Smooth muscle cell (in vitro differentiated cells): ENCODE data around the gene RPP38. TPM values are rescaled to one million over a fixed set of nuclear protein-coding genes. Genes with fewer than 3 reads are reported as not detected.

Source experiments
- DNase-seq: peaks from one replicate; lab custom pipeline; 2025; ENCODE audit not compliant: unreplicated experiment; lab: John Stamatoyannopoulos, UW
- H2AFZ ChIP-seq: fragments of 200-600 bp; sonication (generic); 2 replicates; pipeline ENCODE4 v1.6.0; 2016; ENCODE audit warnings: antibody characterized with exemption, low read depth, mild to moderate bottlenecking
- H3F3A ChIP-seq: fragments of 200-600 bp; sonication (generic); 2 replicates; pipeline ENCODE4 v1.6.0; 2017; ENCODE audit warnings: antibody characterized with exemption, low read depth
- H3K27ac ChIP-seq: fragments of 200-600 bp; sonication (generic); 2 replicates; pipeline ENCODE4 v1.5.1; 2016; ENCODE audit warnings: low read depth, mild to moderate bottlenecking
- H3K27me3 ChIP-seq: fragments of 200-600 bp; sonication (generic); 2 replicates; pipeline ENCODE4 v1.6.1; 2016; ENCODE audit warnings: low read depth, mild to moderate bottlenecking
- H3K36me3 ChIP-seq: fragments of 200-600 bp; sonication (generic); 2 replicates; pipeline ENCODE4 v1.5.1; 2016; ENCODE audit warnings: low read depth
- H3K4me1 ChIP-seq: fragments of 200-600 bp; sonication (generic); 2 replicates; pipeline ENCODE4 v1.5.1; 2016; ENCODE audit warnings: low read depth
- H3K4me2 ChIP-seq: fragments of 200-600 bp; sonication (generic); 2 replicates; pipeline ENCODE4 v1.6.0; 2016; ENCODE audit warnings: mild to moderate bottlenecking
- H3K4me3 ChIP-seq: fragments of 200-600 bp; sonication (generic); 2 replicates; pipeline ENCODE4 v1.5.1; 2016; ENCODE audit warnings: mild to moderate bottlenecking
- H3K79me2 ChIP-seq: fragments of 200-600 bp; sonication (generic); 2 replicates; pipeline ENCODE4 v1.6.0; 2016; ENCODE audit warnings: low read depth, mild to moderate bottlenecking
- H3K9ac ChIP-seq: fragments of 200-600 bp; sonication (generic); 2 replicates; pipeline ENCODE4 v1.6.0; 2016; ENCODE audit warnings: low read depth
- H3K9me3 ChIP-seq: fragments of 200-600 bp; sonication (generic); replicated peaks from 2 replicates; pipeline ENCODE4 v1.5.1; 2016; ENCODE audit warnings: low read depth
- H4K20me1 ChIP-seq: fragments of 200-600 bp; sonication (generic); 2 replicates; pipeline ENCODE4 v1.6.0; 2016; ENCODE audit warnings: low read depth
- WGBS: methylation state at CpG from one replicate; pipeline ENCODE4 v1.1.7; 2016; ENCODE audit warnings: low lambda C conversion rate; 5-methylcytosine and 5-hydroxymethylcytosine counted together
- polyA plus RNA-seq: library from polyadenylated mRNA; unstranded; fragments of >200 nt; fragmentation: Nextera tagmentation; extraction: Ambion mirVana; gene quantifications from 2 replicates; pipeline ENCODE4 v1.2.1, GENCODE V29; 2016
- total RNA-seq: library from RNA; depleted of rRNA; stranded (reverse); fragments of >200 nt; gene quantifications from 2 replicates; pipeline ENCODE4 v1.2.3, GENCODE V29; 2014
- TF ChIP-seq, protein P1 (sequence below): fragments of 200-600 bp; sonication (generic); IDR thresholded peaks from 2 replicates; pipeline ENCODE4 v1.5.1; 2017; ENCODE audit warnings: borderline replicate concordance, mild to moderate bottlenecking, antibody characterized with exemption; ENCODE audit not compliant: insufficient read depth, poor library complexity, severe bottlenecking

Gene RPP38
- total RNA-seq (11.5 and 12.3 TPM in 2 replicates), polyA plus RNA-seq (18.0 and 23.2 TPM in 2 replicates)

GRCh38 chr10:15097011-15097812 is at the start of gene RPP38:
Gene RPP38, plus strand, starts transcription at chr10:15097355. Its CDS starts 5,960 bp downstream, at chr10:15103315.
- WGBS = under 1% methylated on average over 82 of the region's 84 CpGs
- Histone ChIP-seq H3K79me2 (peaks cover 38% of the 10 kb centered on the region), H3K4me3 (peak within 1 kb of the TSS; percentile 63), H3K4me2 (peak within 1 kb of the TSS; percentile 87), H3K27ac (peak within 1 kb of the TSS; percentile 95), H3F3A (no peaks in the 10 kb centered on the region), H2AFZ (peak within 1 kb of the TSS; percentile 82), H3K9me3 (no peaks in the 10 kb centered on the region), H3K36me3 (no peaks in the 10 kb centered on the region), H3K9ac (peak within 1 kb of the TSS; percentile 96), H3K27me3 (no peaks in the 10 kb centered on the region), H3K4me1 (no peaks in the 10 kb centered on the region), H4K20me1 (peaks cover 26% of the 10 kb centered on the region)
- DNase-seq = peak; percentile 97
- TF ChIP-seq, protein P1, sequence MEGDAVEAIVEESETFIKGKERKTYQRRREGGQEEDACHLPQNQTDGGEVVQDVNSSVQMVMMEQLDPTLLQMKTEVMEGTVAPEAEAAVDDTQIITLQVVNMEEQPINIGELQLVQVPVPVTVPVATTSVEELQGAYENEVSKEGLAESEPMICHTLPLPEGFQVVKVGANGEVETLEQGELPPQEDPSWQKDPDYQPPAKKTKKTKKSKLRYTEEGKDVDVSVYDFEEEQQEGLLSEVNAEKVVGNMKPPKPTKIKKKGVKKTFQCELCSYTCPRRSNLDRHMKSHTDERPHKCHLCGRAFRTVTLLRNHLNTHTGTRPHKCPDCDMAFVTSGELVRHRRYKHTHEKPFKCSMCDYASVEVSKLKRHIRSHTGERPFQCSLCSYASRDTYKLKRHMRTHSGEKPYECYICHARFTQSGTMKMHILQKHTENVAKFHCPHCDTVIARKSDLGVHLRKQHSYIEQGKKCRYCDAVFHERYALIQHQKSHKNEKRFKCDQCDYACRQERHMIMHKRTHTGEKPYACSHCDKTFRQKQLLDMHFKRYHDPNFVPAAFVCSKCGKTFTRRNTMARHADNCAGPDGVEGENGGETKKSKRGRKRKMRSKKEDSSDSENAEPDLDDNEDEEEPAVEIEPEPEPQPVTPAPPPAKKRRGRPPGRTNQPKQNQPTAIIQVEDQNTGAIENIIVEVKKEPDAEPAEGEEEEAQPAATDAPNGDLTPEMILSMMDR = no peak

DNA sequence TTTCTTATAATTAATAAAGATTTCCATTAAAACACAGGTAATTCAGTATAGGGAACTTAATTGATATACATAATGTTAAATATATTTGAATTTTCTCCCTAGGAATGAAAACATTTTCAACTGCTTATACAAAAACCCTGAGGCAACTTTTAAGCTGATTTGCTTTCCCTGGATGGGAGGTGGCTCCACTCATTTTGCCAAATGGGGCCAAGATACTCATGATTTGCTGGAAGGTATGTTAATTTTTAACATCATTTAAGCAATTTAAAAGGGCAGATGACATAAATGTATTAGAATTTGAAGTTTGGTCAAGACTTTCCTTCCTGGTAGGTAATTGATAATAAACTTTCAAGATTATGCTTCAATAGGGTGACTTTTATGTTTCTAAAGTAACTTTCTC is 47.6 kb upstream of the RPP38 start:
- H4K20me1 ChIP-seq = no peaks in the 10 kb centered on the region
- no peak overlapping the region for H3K27ac ChIP-seq
- H3K79me2 ChIP-seq = no peaks in the 10 kb centered on the region
- no peaks in the 10 kb centered on the region for H3K27me3 ChIP-seq
- H3K9ac ChIP-seq = no peak overlapping the region
- H3K4me3 ChIP-seq = no peak overlapping the region
- no peaks in the 10 kb centered on the region for H3K9me3 ChIP-seq
- no peaks in the 10 kb centered on the region for H3F3A ChIP-seq
- H3K4me1 ChIP-seq = no peaks in the 10 kb centered on the region
- no peak overlapping the region for H3K4me2 ChIP-seq
- no peak for DNase-seq
- H2AFZ ChIP-seq = no peak overlapping the region
- TF ChIP-seq, protein P1 = no peak
- no peaks in the 10 kb centered on the region for H3K36me3 ChIP-seq

GRCh38 chr10:15052121-15052520 is 45.0 kb upstream of the RPP38 start:
- Histone ChIP-seq H3K4me3 (no peak overlapping the region), H3K9ac (no peak overlapping the region), H3K79me2 (no peaks in the 10 kb centered on the region), H3K9me3 (no peaks in the 10 kb centered on the region), H4K20me1 (no peaks in the 10 kb centered on the region), H3K4me2 (no peak overlapping the region), H3K27ac (no peak overlapping the region), H2AFZ (no peak overlapping the region), H3F3A (no peaks in the 10 kb centered on the region), H3K4me1 (no peaks in the 10 kb centered on the region), H3K27me3 (peaks cover 3% of the 10 kb centered on the region), H3K36me3 (no peaks in the 10 kb centered on the region)
- no peak for DNase-seq
- WGBS = 93% methylated on average over 7 of the region's 7 CpGs
- TF ChIP-seq, protein P1 = no peak

DNA sequence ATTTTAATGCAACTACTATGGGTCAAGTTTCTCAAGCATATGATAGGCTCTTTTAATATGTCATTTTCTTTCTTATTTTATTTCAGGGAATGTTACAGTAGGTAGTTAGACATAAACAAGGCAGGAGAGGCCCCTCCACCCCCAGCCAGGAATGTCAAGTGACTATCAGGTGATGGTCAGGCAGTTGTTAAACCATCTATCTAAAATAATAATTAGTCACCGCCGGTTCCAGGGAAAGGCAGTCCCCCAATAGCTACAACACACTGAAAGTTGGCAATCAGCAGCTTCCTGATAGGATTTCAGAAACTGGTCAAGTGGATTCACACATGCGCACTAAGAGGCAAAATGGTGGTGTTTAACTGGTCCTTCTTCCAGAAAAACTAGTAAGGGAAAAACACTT is 44.1 kb upstream of the RPP38 start:
- DNase-seq = no peak
- 89% methylated on average over 3 of the region's 3 CpGs for WGBS
- Histone ChIP-seq H3K9ac (no peak overlapping the region), H3F3A (no peaks in the 10 kb centered on the region), H3K36me3 (no peaks in the 10 kb centered on the region), H3K9me3 (no peaks in the 10 kb centered on the region), H3K27ac (no peak overlapping the region), H3K4me2 (no peak overlapping the region), H3K4me3 (no peak overlapping the region), H3K79me2 (no peaks in the 10 kb centered on the region), H4K20me1 (no peaks in the 10 kb centered on the region), H3K4me1 (no peaks in the 10 kb centered on the region), H3K27me3 (peaks cover 3% of the 10 kb centered on the region), H2AFZ (no peak overlapping the region)
- TF ChIP-seq, protein P1 = no peak
